Epithelial cell of prostate (primary cell): Measurements from ENCODE around the gene TBCD.
"Not testable (repeated sequence)": the region's sequence is repeated elsewhere in the genome, so short reads cannot be mapped to it uniquely, and the experiment has no call there.

Experiments used
- DNase-seq: peaks from one replicate; pipeline ENCODE4 v3.0.0-alpha.2; 2011; ENCODE audit warnings: low read depth, low spot score
- H3K27ac ChIP-seq: fragments of 450-650 bp; 2 replicates; pipeline ENCODE4 v1.5.1; 2017; ENCODE audit warnings: mild to moderate bottlenecking

Gene TBCD

GRCh38 chr17:82754297-82755208 is 2.7 kb downstream of the TBCD start:
- peak overlapping the region; percentile 42 for H3K27ac ChIP-seq
- peak; percentile 52 for DNase-seq

GRCh38 chr17:82756166-82756565 is 4.3 kb downstream of the TBCD start:
- no peak overlapping the region for H3K27ac ChIP-seq
- DNase-seq, result no peak

GRCh38 chr17:82765371-82765770 is 13.5 kb downstream of the TBCD start:
- H3K27ac ChIP-seq, result no peak overlapping the region
- DNase-seq, result no peak

- DNase-seq, result no peak
Observed at GRCh38 chr17:82767041-82767754, 15.3 kb downstream of the TBCD start.

GRCh38 chr17:82769041-82769440 is 17.2 kb downstream of the TBCD start:
- H3K27ac ChIP-seq, result no peak overlapping the region
- no peak for DNase-seq

More at GRCh38 chr17:82767041-82767754, 15.3 kb downstream of the TBCD start:
- no peak overlapping the region for H3K27ac ChIP-seq

GRCh38 chr17:82772026-82772425 is 20.2 kb downstream of the TBCD start:
- no peak overlapping the region for H3K27ac ChIP-seq
- DNase-seq, result no peak

GRCh38 chr17:82774456-82774855 is 22.6 kb downstream of the TBCD start:
- H3K27ac ChIP-seq, DNase-seq: not testable (repeated sequence)

GRCh38 chr17:82775001-82775823 is 23.3 kb downstream of the TBCD start:
- DNase-seq, result no peak
- no peak overlapping the region for H3K27ac ChIP-seq

- DNase-seq, result no peak
- no peak overlapping the region for H3K27ac ChIP-seq
Observed at GRCh38 chr17:82776454-82776853, 24.6 kb downstream of the TBCD start.

- DNase-seq, H3K27ac ChIP-seq: not testable (repeated sequence)
Observed at GRCh38 chr17:82777778-82778375, 26.0 kb downstream of the TBCD start.

- no peak overlapping the region for H3K27ac ChIP-seq
- no peak for DNase-seq
Observed at GRCh38 chr17:82779541-82779940, 27.7 kb downstream of the TBCD start.

- DNase-seq, result no peak
- H3K27ac ChIP-seq, result no peak overlapping the region
Observed at GRCh38 chr17:82780195-82780594, 28.3 kb downstream of the TBCD start.

- DNase-seq, result no peak
Observed at GRCh38 chr17:82780971-82781893, 29.4 kb downstream of the TBCD start.

GRCh38 chr17:82781894-82782274 is 30.0 kb downstream of the TBCD start:
- H3K27ac ChIP-seq, result no peak overlapping the region

More at GRCh38 chr17:82780971-82781893, 29.4 kb downstream of the TBCD start:
- H3K27ac ChIP-seq, result no peak overlapping the region

GRCh38 chr17:82782657-82783207 is 30.9 kb downstream of the TBCD start:
- H3K27ac ChIP-seq, result no peak overlapping the region
- DNase-seq, result no peak

More at GRCh38 chr17:82781894-82782274, 30.0 kb downstream of the TBCD start:
- DNase-seq, result no peak

- no peak overlapping the region for H3K27ac ChIP-seq
- no peak for DNase-seq
Observed at GRCh38 chr17:82783498-82783897, 31.6 kb downstream of the TBCD start.

- not testable (repeated sequence) for DNase-seq, H3K27ac ChIP-seq
Observed at GRCh38 chr17:82785581-82785980, 33.7 kb downstream of the TBCD start.

- H3K27ac ChIP-seq, result peak overlapping the region; percentile 95
- no peak for DNase-seq
Observed at GRCh38 chr17:82786427-82786826, 34.6 kb downstream of the TBCD start.
